Thyroid gland (tissue), 4 donors: ENCODE results near the gene WWC1.

Experiments used
- POLR2A ChIP-seq, 2 donors: fragments of 450-650 bp; IDR thresholded peaks; one replicate each; pipeline ENCODE4 v1.6.1; 2017; ENCODE audit warnings: antibody characterized with exemption in 2 of 2, mild to moderate bottlenecking in 2 of 2, moderate library complexity in 1 of 2
- TF ChIP-seq, protein P1 (sequence below), 6 experiments: fragments of 200-600 bp in 3 of 6; fragments of 450-650 bp in 3 of 6; sonication (generic) in 3 of 6; IDR thresholded peaks; one replicate each; pipeline ENCODE4 v1.5.1; 2016 to 2019; ENCODE audit warnings: antibody characterized with exemption in 6 of 6, mild to moderate bottlenecking in 2 of 6, inconsistent platforms in 1 of 6, moderate library complexity in 1 of 6

DNA sequence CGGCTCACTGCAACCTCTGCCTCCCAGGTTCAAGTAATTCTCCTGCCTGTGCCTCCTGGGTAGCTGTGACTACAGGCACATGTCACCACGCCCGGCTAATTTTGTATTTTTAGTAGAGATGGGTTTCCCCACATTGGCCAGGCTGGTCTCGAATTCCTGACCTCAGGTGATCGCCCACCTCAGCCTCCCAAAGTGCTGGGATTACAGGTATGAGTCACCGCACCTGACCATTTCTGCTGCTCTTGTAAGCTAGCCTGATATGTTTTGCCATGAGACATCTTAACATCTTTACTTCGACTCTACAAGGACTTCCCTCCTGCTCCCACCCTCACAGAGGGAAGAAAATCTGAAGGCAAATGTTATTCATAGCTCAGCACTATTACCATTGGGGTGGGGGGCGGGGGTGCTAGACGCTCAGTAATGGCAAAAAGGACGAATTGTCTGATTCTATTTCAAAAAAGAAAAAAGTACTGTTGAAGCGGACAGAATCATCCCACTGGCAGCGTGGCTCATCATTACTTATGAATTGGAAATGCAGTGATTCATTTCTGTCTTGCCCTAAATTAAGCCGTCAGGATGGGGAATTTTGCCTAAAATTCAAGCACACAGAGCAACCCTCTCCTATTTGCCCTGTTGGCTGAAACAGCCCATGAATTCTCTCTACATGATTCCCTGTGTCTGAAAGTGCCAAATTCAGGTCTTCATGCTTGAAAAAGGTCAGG is 46.4 kb upstream of the WWC1 start:
- TF ChIP-seq, protein P1, sequence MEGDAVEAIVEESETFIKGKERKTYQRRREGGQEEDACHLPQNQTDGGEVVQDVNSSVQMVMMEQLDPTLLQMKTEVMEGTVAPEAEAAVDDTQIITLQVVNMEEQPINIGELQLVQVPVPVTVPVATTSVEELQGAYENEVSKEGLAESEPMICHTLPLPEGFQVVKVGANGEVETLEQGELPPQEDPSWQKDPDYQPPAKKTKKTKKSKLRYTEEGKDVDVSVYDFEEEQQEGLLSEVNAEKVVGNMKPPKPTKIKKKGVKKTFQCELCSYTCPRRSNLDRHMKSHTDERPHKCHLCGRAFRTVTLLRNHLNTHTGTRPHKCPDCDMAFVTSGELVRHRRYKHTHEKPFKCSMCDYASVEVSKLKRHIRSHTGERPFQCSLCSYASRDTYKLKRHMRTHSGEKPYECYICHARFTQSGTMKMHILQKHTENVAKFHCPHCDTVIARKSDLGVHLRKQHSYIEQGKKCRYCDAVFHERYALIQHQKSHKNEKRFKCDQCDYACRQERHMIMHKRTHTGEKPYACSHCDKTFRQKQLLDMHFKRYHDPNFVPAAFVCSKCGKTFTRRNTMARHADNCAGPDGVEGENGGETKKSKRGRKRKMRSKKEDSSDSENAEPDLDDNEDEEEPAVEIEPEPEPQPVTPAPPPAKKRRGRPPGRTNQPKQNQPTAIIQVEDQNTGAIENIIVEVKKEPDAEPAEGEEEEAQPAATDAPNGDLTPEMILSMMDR (IDR thresholded peaks at IDR 0.05): no peak
- TF ChIP-seq POLR2A (IDR thresholded peaks at IDR 0.05): no peak
